ENCODE results near the gene IP6K3.

Gene IP6K3

DNA sequence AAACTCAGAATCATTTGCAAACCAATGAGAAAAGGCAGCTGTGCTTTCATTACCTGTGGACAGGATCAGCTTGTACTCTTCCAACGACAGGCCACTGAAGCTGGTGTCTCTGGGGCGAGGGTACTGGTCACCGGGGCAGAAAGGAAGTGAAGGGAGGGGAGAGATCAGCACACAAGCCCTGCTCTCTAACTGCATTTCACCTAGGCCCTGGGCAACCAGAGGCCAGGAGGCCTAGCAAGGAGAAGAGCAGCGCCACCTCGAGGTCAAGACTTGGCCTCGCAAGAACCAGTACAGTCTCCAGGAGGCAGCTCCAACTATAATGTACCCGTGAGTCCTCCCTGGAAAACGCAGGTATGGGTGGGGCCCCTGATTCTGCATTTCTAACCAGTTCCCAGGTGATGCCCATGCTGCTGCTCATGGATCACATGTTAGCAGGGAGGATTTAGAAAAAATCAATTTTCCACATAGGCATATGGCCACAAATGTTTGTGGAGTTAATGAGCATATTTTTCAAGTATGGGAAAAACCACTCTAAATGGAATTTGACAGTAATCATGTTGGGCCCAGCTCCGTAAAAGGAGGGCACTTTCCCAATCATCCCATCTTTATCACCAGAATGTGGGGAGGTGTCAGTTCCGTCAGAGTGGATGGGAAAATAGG lies 46.2 kb downstream of the IP6K3 start:
- DNase-seq: peak; percentile 60

DNA sequence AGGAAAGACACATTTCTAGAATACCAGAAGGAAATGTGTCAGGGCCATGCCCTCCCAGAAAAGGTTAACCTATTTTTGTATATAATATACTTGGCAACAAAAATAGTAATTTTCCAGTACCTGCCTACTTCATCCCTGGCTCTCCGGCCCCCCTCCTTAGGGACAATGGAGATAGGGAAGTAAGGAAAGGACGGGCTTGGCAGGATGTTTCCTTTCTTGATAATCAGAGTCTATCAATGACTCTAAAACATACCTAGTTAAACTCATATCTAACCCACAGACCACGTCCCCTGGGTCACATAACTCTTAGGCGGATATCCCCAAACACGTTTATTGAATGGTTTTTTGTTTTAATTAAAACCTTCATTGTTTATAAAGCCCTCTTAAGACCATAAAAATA lies 47.0 kb downstream of the IP6K3 start:
- DNase-seq: no peak

- DNase-seq: no peak
Observed at GRCh38 chr6:33699131-33699530, 47.6 kb downstream of the IP6K3 start.

GRCh38 chr6:33698494-33698893 lies 48.2 kb downstream of the IP6K3 start:
- DNase-seq: no peak

DNA sequence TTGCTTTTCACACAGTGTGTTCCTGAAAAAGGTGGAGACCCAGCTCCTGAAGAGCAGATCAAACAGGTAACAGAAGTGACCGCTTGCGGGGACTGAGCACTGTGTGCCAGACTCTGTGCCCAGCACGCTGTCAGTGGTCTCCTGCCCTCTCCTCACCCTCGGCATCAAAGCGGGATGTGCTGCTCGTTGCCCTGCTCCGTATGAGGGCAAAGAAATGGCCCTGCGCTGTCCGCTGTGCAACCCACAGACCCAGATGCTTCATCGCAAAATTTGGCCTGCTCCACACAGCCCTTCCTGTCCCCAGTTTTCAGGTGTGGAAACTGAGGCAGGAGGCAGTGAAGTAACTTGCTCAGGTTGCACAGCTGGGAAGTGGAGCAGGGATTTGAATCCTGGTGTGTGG lies 48.9 kb downstream of the IP6K3 start:
- DNase-seq: no peak

- no peak for DNase-seq
Observed at GRCh38 chr6:33696548-33697518, 49.9 kb downstream of the IP6K3 start.

GRCh38 chr6:33696076-33696475 lies 50.6 kb downstream of the IP6K3 start:
- DNase-seq: no peak

- no peak for DNase-seq
Observed at GRCh38 chr6:33695451-33695887, 51.2 kb downstream of the IP6K3 start.

DNA sequence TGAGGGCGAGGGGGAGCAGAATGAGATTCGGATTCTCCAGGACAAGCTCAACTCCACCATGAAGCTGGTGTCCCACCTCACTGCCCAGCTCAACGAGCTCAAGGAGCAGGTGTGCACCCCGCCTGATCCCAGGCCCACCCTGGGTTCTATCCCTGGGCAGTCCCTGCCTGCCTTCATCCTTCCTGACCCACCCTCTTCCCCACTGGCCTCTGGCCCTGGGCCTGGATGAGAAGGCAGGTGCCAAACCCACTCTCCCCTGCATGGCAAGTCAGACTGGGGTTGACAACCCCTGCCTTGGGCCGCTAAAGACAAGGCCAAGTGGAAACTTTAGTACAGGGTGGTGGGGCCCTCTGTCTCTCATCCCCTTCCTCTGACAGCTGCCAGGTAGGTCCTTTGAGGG lies 51.7 kb downstream of the IP6K3 start:
- no peak for DNase-seq

DNA sequence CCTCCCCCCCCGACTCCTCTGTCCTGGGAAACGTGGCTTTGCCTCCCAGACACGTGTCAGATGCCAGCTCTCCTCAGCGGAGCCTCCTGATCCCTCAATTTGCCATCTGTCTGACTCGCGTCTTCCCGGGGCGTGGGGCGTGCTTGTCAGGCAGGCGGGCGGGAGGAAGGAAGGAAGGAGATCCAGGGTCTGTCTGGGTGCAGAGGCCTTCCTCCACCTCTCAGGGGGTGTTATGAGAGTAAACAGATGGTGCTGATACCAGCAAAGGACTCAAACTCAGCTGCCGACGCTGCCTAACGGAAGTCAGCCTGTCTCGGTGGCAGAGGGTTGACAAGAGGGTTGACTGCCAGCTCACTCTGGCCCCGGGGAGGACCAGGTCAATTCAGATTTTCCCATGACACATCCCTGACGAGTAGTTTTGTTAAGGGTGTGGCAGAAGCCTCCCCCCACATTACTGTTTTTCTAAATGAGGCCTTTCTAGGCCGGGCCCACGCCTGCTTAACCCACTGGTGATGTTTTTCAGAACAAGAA lies 52.2 kb downstream of the IP6K3 start:
- peak; percentile 74 for DNase-seq

DNA sequence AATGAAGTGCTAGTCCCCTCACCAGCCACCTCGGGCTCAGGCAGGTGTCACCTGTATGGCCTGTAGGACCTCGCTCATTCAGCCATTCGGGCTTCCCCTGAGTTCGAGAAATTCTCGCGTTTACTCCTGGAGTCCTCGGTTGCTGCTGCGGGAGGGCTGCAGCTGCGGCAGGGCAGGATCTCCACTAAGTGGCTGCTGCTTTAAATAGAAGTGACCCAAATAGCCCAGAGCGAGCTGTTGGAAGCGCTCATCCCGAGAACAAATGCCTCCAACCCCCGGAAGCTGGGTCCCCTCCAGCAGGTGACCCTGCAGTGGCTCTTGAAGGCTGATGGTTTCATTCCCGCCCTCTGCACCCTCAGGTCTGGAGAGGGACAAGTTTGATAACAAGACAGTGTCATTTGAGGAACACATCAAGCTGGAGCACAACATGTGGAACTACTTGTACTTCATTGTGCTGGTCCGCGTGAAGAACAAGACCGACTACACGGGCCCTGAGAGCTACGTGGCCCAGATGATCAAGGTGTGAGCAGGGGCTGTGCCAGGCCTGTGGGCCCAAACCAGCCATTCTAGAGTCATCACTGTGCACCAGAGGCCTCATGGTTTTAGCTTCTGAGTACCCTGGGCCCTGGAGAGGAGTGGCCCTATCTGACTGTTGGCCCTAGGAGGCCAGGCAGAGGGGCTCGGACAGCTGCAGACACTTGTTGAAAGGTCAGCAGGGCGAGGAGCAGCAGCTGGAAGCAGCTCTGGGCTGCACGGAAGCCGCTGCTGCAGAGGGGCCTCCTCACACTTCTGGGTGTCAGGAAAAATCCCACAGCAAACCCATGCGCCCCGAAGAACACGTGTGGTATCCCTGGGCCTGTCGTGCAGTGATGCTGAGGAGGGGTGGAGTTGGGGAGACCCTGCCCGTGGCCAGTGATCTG lies 53.3 kb downstream of the IP6K3 start:
- no peak for DNase-seq

- no peak for DNase-seq
Observed at GRCh38 chr6:33692760-33693158, 53.9 kb downstream of the IP6K3 start.

- no peak for DNase-seq
Observed at GRCh38 chr6:33692078-33692759, 54.5 kb downstream of the IP6K3 start.

- no peak for DNase-seq
Observed at GRCh38 chr6:33691456-33692077, 55.1 kb downstream of the IP6K3 start.

DNA sequence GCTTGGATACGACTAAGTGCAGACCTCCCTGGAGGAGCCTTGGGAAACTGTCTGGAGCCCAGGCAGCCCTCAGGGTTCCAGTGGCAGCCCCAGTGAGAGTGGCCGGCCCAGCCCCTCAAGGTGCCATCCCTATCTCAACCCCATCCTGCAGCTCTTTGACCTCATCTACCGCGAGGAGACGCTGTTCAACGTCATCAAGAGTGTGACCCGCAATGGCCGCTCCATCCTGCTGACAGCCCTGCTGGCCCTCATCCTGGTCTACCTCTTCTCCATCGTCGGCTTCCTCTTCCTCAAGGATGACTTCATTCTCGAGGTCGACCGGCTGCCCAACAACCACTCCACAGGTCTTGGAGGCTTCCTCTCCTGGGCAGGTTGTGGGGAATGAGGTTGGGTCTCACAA lies 55.9 kb downstream of the IP6K3 start:
- no peak for DNase-seq

GRCh38 chr6:33689879-33690278 lies 56.8 kb downstream of the IP6K3 start:
- no peak for DNase-seq

DNA sequence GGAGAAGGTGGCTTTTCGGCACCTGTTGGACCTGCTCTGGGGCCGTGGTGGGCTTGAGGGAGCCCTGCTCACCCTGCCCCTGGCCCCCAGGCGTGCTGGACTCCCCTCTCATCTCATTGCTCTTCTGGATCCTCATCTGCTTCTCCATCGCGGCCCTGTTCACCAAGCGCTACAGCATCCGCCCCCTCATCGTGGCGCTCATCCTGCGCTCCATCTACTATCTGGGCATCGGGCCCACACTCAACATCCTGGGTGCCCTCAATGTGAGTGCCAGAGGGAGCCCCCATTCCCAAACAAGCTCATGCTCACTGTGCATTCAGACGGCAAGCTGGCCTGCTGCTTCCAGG lies 57.6 kb downstream of the IP6K3 start:
- no peak for DNase-seq

DNA sequence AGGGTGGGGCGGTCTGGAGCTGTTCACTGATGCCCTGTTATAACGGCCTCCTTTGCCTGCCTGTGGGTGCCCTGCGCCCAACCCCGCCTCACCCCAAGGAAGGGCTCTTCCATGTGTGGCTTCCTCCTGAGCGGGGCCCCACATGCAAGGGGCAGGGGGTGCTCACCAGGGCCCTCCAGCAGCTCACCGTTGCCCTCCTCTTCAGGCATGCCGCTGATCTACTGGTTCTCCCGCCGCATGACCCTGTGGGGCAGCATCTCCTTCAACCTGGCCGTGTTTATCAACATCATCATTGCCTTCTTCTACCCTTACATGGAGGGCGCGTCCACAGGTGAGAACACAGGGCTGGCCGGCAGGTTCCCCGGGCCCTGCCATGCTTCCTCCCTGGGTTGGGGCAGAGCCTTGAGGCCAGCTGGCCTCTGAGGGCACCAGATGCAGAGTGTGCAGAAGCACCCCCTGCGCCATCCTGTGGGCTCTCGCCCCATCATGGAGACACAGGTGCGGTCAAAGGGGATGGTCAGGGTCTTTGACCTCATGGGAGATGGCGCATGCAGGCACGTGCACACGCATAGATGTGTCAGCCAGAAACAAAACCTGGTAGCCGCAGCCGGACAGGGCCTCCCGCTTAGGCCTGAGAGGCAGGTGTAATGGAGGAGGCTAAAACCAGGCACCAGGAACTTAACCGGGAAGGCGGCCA lies 58.1 kb downstream of the IP6K3 start:
- DNase-seq: no peak

DNA sequence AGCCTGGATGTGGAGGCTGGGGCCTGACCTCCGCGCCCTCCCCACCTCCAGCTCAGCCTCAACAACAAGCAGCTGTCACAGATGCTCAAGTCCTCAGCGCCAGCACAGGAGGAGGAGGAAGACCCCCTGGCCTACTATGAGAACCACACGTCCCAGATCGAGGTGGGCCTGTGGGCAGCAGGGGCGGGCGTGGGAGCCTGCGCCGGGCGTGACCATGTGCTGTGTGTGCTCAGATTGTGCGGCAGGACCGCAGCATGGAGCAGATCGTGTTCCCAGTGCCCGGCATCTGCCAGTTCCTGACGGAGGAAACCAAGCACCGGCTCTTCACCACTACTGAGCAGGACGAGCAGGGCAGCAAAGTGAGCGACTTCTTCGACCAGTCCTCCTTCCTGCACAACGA lies 58.7 kb downstream of the IP6K3 start:
- DNase-seq: no peak

DNA sequence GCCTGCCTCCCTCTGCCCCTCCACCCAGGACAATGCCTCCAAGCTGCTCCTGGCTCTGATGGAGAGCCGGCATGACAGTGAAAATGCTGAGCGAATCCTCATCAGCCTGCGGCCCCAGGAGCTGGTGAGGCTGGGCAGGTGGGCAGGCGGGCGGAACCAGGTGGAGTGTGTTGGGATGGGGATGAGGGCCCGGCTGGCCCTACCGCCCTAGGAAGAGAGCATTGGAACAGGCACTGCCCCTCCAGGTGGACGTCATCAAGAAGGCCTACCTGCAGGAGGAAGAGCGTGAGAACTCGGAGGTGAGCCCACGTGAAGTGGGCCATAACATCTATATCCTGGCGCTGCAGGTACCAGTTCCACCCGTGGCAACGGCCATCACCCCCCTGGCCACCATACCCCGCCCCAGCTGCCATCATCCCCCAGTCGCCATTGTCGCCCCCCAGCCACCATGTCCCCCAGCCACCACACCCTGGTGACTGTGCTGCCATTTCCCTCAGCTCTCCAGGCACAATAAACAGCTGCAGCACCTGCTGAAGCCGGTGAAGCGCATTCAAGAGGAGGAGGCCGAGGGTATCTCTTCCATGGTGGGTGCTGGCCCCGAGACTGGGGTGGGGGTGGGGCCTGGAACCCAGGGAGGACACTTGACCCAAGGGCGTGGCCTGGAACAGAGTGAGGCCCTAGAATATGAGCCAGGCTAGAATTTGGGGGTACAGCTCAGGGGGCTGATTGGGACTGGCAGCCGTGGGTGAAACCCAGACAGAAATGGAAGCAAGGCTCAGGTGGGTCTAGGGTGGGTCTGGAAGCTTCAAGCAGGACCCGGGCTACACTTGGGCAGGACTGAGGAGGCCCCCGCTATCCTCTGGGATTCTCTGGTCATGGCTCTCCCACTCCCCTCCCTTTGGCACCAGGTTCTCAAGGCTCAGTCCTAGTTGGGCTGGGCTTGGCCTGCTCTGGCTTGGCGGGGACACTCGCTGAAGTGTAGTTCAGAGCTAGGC lies 59.4 kb downstream of the IP6K3 start:
- DNase-seq: no peak
